Measurements from ENCODE around the gene ULK4. TPM values are rescaled to one million over a fixed set of nuclear protein-coding genes. Genes with fewer than 3 reads are reported as not detected.
"Not testable (repeated sequence)": the region's sequence is repeated elsewhere in the genome, so short reads cannot be mapped to it uniquely, and the experiment has no call there.

The ULK4 gene
- total RNA-seq, 2 donors from 2014 or later = 30.5 to 31.5 TPM

GRCh38 chr3:41649129-41649739 lies 312.7 kb downstream of the ULK4 start:
- DNase-seq (no peak), ATAC-seq (no peak)
- H3K4me1 Mint-ChIP-seq = no peaks in the 10 kb centered on the region
- no peaks in the 10 kb centered on the region for H3K27me3 Mint-ChIP-seq
- H3K4me3 Mint-ChIP-seq = no peak overlapping the region
- peaks cover 2% of the 10 kb centered on the region for H3K36me3 Mint-ChIP-seq (ENCODE audit: low read depth)
- no peak overlapping the region for H3K27ac Mint-ChIP-seq
- H3K9me3 ChIP-seq (ENCODE audit: control insufficient read depth, low read length, poor library complexity, severe bottlenecking) = no peaks in the 10 kb centered on the region

- ATAC-seq; H3K9me3 ChIP-seq (ENCODE audit: control insufficient read depth, low read length, poor library complexity, severe bottlenecking); H3K36me3 Mint-ChIP-seq (ENCODE audit: low read depth); DNase-seq; H3K27me3 Mint-ChIP-seq; H3K27ac Mint-ChIP-seq; H3K4me3 Mint-ChIP-seq; H3K4me1 Mint-ChIP-seq: not testable (repeated sequence)
These were observed 314.2 kb downstream of the ULK4 start for GRCh38 chr3:41647730-41648129.

- H3K4me1 Mint-ChIP-seq = no peaks in the 10 kb centered on the region
- no peaks in the 10 kb centered on the region for H3K9me3 ChIP-seq (ENCODE audit: control insufficient read depth, low read length, poor library complexity, severe bottlenecking)
- H3K4me3 Mint-ChIP-seq = no peak overlapping the region
- H3K27me3 Mint-ChIP-seq = no peaks in the 10 kb centered on the region
- ATAC-seq = no peak
- DNase-seq = no peak
- peaks cover 2% of the 10 kb centered on the region for H3K36me3 Mint-ChIP-seq (ENCODE audit: low read depth)
- H3K27ac Mint-ChIP-seq = no peak overlapping the region
These were observed 321.8 kb downstream of the ULK4 start for GRCh38 chr3:41640076-41640475.

GRCh38 chr3:41638381-41638780 lies 323.5 kb downstream of the ULK4 start:
- Mint-ChIP-seq H3K4me3 (no peak overlapping the region), H3K4me1 (no peaks in the 10 kb centered on the region), H3K36me3 (ENCODE audit: low read depth) (peaks cover 2% of the 10 kb centered on the region), H3K27ac (no peak overlapping the region), H3K27me3 (no peaks in the 10 kb centered on the region)
- no peaks in the 10 kb centered on the region for H3K9me3 ChIP-seq (ENCODE audit: control insufficient read depth, low read length, poor library complexity, severe bottlenecking)
- DNase-seq (no peak), ATAC-seq (no peak)

- no peak overlapping the region for H3K27ac Mint-ChIP-seq
- H3K4me3 Mint-ChIP-seq = no peak overlapping the region
- ATAC-seq (no peak), DNase-seq (no peak)
- H3K4me1 Mint-ChIP-seq = no peaks in the 10 kb centered on the region
- H3K36me3 Mint-ChIP-seq (ENCODE audit: low read depth) = peaks cover 3% of the 10 kb centered on the region
- no peaks in the 10 kb centered on the region for H3K27me3 Mint-ChIP-seq
- no peaks in the 10 kb centered on the region for H3K9me3 ChIP-seq (ENCODE audit: control insufficient read depth, low read length, poor library complexity, severe bottlenecking)
These were observed 329.2 kb downstream of the ULK4 start for GRCh38 chr3:41632700-41633099.

GRCh38 chr3:41630708-41631107 lies 331.2 kb downstream of the ULK4 start:
- H3K4me3 Mint-ChIP-seq = no peak overlapping the region
- no peak for ATAC-seq
- H3K9me3 ChIP-seq (ENCODE audit: control insufficient read depth, low read length, poor library complexity, severe bottlenecking) = no peaks in the 10 kb centered on the region
- DNase-seq = no peak
- no peaks in the 10 kb centered on the region for H3K27me3 Mint-ChIP-seq
- H3K4me1 Mint-ChIP-seq = no peaks in the 10 kb centered on the region
- H3K27ac Mint-ChIP-seq = no peak overlapping the region
- H3K36me3 Mint-ChIP-seq (ENCODE audit: low read depth) = peaks cover 3% of the 10 kb centered on the region

- H3K27me3 Mint-ChIP-seq = no peaks in the 10 kb centered on the region
- H3K36me3 Mint-ChIP-seq (ENCODE audit: low read depth) = peaks cover 3% of the 10 kb centered on the region
- no peak overlapping the region for H3K4me3 Mint-ChIP-seq
- H3K27ac Mint-ChIP-seq = no peak overlapping the region
- ATAC-seq (no peak), DNase-seq (no peak)
- no peaks in the 10 kb centered on the region for H3K4me1 Mint-ChIP-seq
- H3K9me3 ChIP-seq (ENCODE audit: control insufficient read depth, low read length, poor library complexity, severe bottlenecking) = no peaks in the 10 kb centered on the region
These were observed 331.9 kb downstream of the ULK4 start for GRCh38 chr3:41629986-41630385.

GRCh38 chr3:41629072-41629471 lies 332.8 kb downstream of the ULK4 start:
- no peaks in the 10 kb centered on the region for H3K4me1 Mint-ChIP-seq
- H3K4me3 Mint-ChIP-seq = no peak overlapping the region
- no peaks in the 10 kb centered on the region for H3K27me3 Mint-ChIP-seq
- ATAC-seq (no peak), DNase-seq (no peak)
- H3K27ac Mint-ChIP-seq = no peak overlapping the region
- H3K9me3 ChIP-seq (ENCODE audit: control insufficient read depth, low read length, poor library complexity, severe bottlenecking) = no peaks in the 10 kb centered on the region
- H3K36me3 Mint-ChIP-seq (ENCODE audit: low read depth) = peaks cover 3% of the 10 kb centered on the region

- Mint-ChIP-seq H3K27me3 (no peaks in the 10 kb centered on the region), H3K27ac (no peak overlapping the region), H3K36me3 (ENCODE audit: low read depth) (no peaks in the 10 kb centered on the region), H3K4me3 (no peak overlapping the region), H3K4me1 (no peaks in the 10 kb centered on the region)
- H3K9me3 ChIP-seq (ENCODE audit: control insufficient read depth, low read length, poor library complexity, severe bottlenecking) = no peaks in the 10 kb centered on the region
- no peak for ATAC-seq
- DNase-seq = no peak
These were observed 334.3 kb downstream of the ULK4 start for GRCh38 chr3:41627477-41628087.

- Mint-ChIP-seq H3K4me1 (no peaks in the 10 kb centered on the region), H3K36me3 (ENCODE audit: low read depth) (no peaks in the 10 kb centered on the region), H3K4me3 (no peak overlapping the region), H3K27me3 (no peaks in the 10 kb centered on the region), H3K27ac (no peak overlapping the region)
- ATAC-seq (no peak), DNase-seq (no peak)
- H3K9me3 ChIP-seq (ENCODE audit: control insufficient read depth, low read length, poor library complexity, severe bottlenecking) = no peaks in the 10 kb centered on the region
These were observed 349.1 kb downstream of the ULK4 start for GRCh38 chr3:41612853-41613252.

- H3K9me3 ChIP-seq (ENCODE audit: control insufficient read depth, low read length, poor library complexity, severe bottlenecking) = no peaks in the 10 kb centered on the region
- no peaks in the 10 kb centered on the region for H3K36me3 Mint-ChIP-seq (ENCODE audit: low read depth)
- no peaks in the 10 kb centered on the region for H3K4me1 Mint-ChIP-seq
- H3K27me3 Mint-ChIP-seq = no peaks in the 10 kb centered on the region
- H3K27ac Mint-ChIP-seq = no peak overlapping the region
- ATAC-seq = no peak
- H3K4me3 Mint-ChIP-seq = no peak overlapping the region
- no peak for DNase-seq
These were observed 350.9 kb downstream of the ULK4 start for GRCh38 chr3:41611008-41611407.

- H3K9me3 ChIP-seq (ENCODE audit: control insufficient read depth, low read length, poor library complexity, severe bottlenecking) = no peaks in the 10 kb centered on the region
- Mint-ChIP-seq H3K36me3 (ENCODE audit: low read depth) (no peaks in the 10 kb centered on the region), H3K27ac (no peak overlapping the region), H3K4me3 (no peak overlapping the region), H3K4me1 (no peaks in the 10 kb centered on the region), H3K27me3 (no peaks in the 10 kb centered on the region)
- no peak for ATAC-seq
- no peak for DNase-seq
These were observed 353.6 kb downstream of the ULK4 start for GRCh38 chr3:41608347-41608746.

- Mint-ChIP-seq H3K27ac (no peak overlapping the region), H3K4me3 (no peak overlapping the region)
These were observed 358.1 kb downstream of the ULK4 start for GRCh38 chr3:41603807-41604206.

GRCh38 chr3:41602121-41602520 lies 359.8 kb downstream of the ULK4 start:
- H3K9me3 ChIP-seq (ENCODE audit: control insufficient read depth, low read length, poor library complexity, severe bottlenecking) = no peaks in the 10 kb centered on the region
- H3K27me3 Mint-ChIP-seq = no peaks in the 10 kb centered on the region
- no peaks in the 10 kb centered on the region for H3K4me1 Mint-ChIP-seq
- no peak for ATAC-seq
- H3K4me3 Mint-ChIP-seq = no peak overlapping the region
- no peak for DNase-seq
- peaks cover 4% of the 10 kb centered on the region for H3K36me3 Mint-ChIP-seq (ENCODE audit: low read depth)
- no peak overlapping the region for H3K27ac Mint-ChIP-seq

More at GRCh38 chr3:41603807-41604206, 358.1 kb downstream of the ULK4 start:
- H3K27me3 Mint-ChIP-seq = no peaks in the 10 kb centered on the region
- DNase-seq (no peak), ATAC-seq (no peak)
- H3K9me3 ChIP-seq (ENCODE audit: control insufficient read depth, low read length, poor library complexity, severe bottlenecking) = no peaks in the 10 kb centered on the region
- no peaks in the 10 kb centered on the region for H3K4me1 Mint-ChIP-seq
- peaks cover 4% of the 10 kb centered on the region for H3K36me3 Mint-ChIP-seq (ENCODE audit: low read depth)

Measured in T-helper 17 cell (primary cell).